HPDE6-E6E7 (cell line): ENCODE results near the gene COTL1.

Source experiments
- DNase-seq: peaks from one replicate; pipeline ENCODE4 v3.0.0; 2011; ENCODE audit warnings: missing footprints; ENCODE audit errors: extremely low spot score

The COTL1 gene

GRCh38 chr16:84596161-84596560 is 21.7 kb downstream of the COTL1 start:
- no peak for DNase-seq

- DNase-seq = no peak
These were observed 22.8 kb downstream of the COTL1 start for GRCh38 chr16:84595052-84595481.

- no peak for DNase-seq
These were observed 23.2 kb downstream of the COTL1 start for GRCh38 chr16:84594725-84595038.

DNA sequence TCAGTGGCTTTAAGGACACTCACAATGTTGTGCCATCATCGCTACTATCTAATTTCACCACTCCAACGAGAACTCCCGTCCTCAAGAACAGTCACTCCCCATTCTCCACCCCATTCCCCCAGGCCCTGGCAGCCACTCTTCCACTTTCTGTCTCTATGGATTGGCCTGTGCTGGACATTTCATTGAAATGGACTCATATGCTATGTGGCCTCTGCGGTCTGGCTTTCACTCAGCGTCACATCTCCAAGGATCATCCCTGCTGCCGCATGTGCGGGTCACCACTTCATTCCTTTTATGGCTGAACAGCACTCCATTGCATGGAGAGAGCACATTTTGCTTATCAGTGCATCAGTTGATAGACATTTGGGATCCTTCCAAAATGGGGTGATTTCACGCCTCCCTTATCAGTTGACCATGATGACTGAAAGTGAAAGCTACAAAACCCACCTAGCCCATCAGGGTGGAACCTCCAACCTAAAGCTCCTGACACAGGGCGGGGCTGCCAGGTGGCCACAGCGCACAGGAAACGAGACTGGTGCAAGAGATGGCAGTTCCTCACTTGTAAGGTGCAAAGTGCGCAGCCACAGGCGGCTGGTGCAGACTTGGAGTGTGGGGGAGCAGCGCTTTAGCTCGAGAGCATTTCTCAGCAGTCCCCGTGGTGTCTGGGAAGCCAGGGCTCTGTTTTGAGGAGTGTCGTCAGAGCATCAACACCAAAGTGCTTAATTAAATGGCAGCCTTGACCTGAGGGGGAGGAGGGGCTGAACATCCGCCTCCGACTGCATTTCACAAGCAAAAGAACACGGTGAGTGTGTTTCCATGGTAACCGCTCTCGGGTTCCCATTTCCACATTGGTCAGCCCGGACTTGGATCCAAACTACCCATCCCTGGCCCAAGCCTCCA is 23.8 kb downstream of the COTL1 start:
- no peak for DNase-seq

DNA sequence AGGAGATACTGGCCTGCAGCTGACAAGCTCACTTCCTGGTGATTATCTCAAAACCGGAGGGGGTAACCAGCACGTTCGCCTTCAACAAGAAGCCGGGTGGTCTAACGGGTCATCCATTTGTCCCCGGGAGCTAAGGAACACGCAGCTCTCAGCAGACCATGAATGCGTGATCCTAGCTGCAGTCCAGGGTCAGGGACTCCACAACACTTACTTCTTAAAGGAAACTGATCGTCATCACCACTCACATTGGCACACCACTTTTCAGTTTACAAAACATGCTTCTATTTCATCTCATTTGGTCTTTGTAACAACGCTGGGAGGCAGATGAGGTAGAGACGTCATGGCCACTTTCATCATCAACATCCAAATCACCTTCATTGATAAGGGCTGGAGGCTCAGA is 25.2 kb downstream of the COTL1 start:
- DNase-seq = no peak

- no peak for DNase-seq
These were observed 27.7 kb downstream of the COTL1 start for GRCh38 chr16:84589975-84590719.

- DNase-seq = no peak
These were observed 28.9 kb downstream of the COTL1 start for GRCh38 chr16:84588991-84589390.

- peak; percentile 21 for DNase-seq
These were observed 32.0 kb downstream of the COTL1 start for GRCh38 chr16:84585886-84586285.

DNA sequence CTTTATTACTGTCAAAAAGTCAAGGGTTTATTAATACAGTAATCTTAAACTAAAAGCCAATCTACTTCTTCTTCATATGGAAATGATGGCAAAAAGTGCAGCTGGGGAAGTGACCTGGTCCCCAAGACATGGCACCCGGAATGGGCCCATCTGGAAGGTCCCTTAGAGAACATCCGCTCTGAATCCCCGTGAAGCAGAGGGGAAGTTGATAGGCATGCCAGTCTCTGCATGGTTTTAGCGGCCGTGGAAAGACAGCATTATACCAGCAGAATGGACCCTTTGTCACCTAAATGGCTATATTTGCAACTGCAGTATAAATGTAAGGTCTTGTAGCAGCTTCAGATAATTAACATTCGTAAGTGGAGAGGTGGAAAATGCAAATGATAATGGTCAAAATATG is 32.4 kb downstream of the COTL1 start:
- DNase-seq = no peak

GRCh38 chr16:84584678-84585077 is 33.2 kb downstream of the COTL1 start:
- no peak for DNase-seq

DNA sequence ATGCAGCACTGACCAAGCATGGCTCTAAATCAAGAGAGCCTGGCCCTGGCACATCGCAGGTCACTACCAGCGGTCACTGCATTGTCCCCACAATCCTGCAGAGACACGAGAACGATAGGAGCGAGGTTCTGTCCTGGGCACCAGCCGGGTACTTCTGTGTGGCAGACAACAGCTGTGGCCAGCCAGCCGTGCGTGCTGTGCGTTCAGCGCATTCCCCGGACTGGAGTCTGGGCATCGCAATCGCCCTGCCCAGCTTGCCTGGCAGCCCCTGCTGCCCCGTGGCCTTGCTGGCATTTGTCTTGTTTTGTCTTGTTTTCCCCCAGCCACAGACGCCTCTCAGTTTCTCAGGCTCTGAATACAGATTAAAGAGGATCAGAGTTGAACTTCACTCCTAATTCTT is 33.9 kb downstream of the COTL1 start:
- no peak for DNase-seq

DNA sequence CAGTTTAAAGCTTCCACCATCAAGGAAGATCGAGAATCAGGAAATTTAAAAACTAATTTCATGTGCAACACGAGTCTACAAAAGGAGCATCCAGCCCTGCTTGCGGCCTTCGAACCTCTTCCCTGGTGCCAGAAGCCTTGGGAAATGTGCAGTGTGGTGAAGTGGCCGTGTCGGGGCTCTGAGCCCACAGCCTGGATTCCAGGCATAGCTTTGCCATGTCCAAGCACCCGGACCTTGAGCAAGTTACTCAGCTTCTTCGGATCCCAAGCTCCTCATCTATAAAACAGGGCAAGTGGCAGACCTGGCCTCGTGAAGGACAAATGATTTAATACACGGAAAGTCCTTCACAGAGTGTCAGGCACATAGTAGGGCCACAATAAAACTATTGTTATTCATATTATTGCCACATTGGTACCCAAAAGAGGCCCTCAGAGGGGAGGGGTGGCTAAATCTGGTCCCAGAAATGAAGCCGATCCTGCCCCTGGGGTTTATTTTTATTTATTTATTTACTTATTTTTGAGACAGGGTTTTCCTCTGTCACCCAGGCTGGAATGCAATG is 34.8 kb downstream of the COTL1 start:
- no peak for DNase-seq

GRCh38 chr16:84581158-84581557 is 36.7 kb downstream of the COTL1 start:
- DNase-seq = no peak

DNA sequence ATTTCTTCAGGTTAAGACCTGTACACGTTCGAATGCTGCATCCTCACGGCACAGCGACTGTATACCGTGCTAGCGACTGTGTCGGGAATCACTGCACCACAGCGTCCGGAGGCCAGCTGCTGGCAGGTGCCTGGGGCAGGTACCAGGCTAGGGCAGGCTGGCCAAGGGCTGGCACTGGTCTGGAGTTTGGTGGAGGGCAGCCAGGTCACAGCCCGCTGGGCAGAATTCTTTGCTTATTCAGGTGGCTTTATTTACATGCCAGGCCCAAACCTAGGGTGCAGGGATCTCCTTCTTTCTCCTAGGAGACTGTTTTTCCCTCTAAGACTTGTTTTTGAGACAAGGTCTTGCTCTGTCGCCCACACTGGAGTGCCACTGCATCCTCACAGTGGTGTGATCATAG is 37.9 kb downstream of the COTL1 start:
- DNase-seq = no peak

DNA sequence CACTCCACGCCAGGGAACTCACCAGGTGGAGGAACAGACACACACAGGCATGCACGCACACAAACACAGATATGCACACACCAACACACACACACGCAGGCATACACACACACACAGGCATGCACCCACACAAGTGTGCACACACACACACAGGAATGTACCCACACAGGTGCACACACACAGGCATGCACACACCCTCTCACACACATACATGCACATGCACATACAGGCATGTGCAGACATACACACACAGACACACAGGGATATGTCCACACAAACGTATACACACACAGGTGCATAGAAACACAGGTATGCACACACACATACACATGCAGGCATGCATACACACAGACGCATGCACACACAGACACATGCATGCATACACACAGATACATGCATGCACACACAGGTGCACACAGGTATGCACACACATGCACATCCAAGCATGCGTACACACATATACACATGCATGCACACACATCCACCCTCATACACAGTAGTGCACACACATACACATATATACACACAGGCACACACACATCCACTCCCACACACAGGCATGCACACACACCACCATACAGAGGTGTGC is 39.2 kb downstream of the COTL1 start:
- DNase-seq = no peak

- DNase-seq = no peak
These were observed 40.7 kb downstream of the COTL1 start for GRCh38 chr16:84577034-84577803.

DNA sequence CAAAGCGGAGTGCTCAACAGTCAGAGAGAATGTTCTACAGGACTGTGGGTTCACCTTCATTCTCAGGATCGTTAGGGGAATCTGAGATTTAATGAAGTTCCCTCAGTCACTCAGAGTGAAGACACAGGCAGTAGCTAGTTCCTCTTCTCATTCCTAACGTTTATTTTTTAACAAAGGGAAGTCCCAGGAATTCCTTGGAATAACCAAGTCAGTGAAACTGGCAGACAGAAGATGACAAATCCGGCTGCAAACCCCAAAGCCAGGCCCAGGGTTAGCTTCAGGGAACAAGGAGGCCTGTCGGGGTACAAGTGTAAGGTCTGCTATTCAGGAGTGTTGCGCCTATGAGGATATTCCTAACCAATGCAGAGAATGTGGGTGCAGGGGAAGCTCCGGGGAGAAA is 42.0 kb downstream of the COTL1 start:
- DNase-seq = no peak

- no peak for DNase-seq
These were observed 43.7 kb downstream of the COTL1 start for GRCh38 chr16:84574191-84574590.

GRCh38 chr16:84572096-84572495 is 45.8 kb downstream of the COTL1 start:
- DNase-seq = no peak

DNA sequence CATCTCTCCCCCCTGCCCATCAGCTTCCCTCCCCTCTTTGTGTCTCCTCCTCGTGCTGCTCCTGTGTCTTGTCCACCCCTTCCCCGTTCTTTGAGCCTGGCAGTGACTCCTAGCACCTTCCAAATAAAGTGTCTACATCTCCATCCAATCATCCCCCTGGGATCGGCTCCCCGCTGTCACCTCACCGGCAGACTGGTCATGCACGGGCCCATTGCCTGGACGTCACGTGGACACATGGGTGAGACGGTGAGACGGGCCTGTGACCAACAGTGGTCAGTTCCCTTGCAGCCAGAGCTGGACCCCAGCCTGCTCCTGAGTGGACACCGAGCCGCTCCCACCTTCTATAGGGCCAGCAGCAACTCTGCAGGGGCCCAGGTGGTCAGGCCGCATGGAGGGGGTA is 46.4 kb downstream of the COTL1 start:
- DNase-seq = no peak

- no peak for DNase-seq
These were observed 47.0 kb downstream of the COTL1 start for GRCh38 chr16:84570739-84571403.
